SK-N-MC (cell line): ENCODE measurements around the gene CRY1.

Experiments
- DNase-seq: peaks from one replicate; pipeline ENCODE4 v3.0.0-alpha.2; 2011; ENCODE audit warnings: low read depth, low spot score
- H3K27ac ChIP-seq: fragments of 200-600 bp; sonication (generic); 2 replicates; pipeline ENCODE4 v1.5.1; 2016; ENCODE audit warnings: mixed run types
- H3K36me3 ChIP-seq: fragments of 200-600 bp; sonication (generic); 2 replicates; pipeline ENCODE4 v1.6.1; 2017; ENCODE audit warnings: antibody characterized with exemption, low read length, mixed read lengths; ENCODE audit not compliant: insufficient read depth
- H3K4me3 ChIP-seq: fragments of 200-600 bp; sonication (generic); 2 replicates; pipeline ENCODE4 v1.5.1; 2016
- H3K9ac ChIP-seq: fragments of 200-600 bp; sonication (generic); 2 replicates; pipeline ENCODE4 v1.8.0; 2017; ENCODE audit warnings: mixed run types, mixed read lengths; ENCODE audit not compliant: insufficient read length
- H3K9me3 ChIP-seq: fragments of 200-600 bp; sonication (generic); 2 replicates; pipeline ENCODE4 v1.6.1; 2017; ENCODE audit warnings: low read depth, mild to moderate bottlenecking, antibody characterized with exemption, low read length, moderate library complexity, mixed read lengths
- EZH2 ChIP-seq: fragments of 200-600 bp; sonication (generic); IDR thresholded peaks from one replicate; pipeline ENCODE4 v1.6.1; 2017; ENCODE audit warnings: antibody characterized with exemption
- FOXP2 ChIP-seq: optimal IDR thresholded peaks from 2 replicates; pipeline ENCODE3; 2011; ENCODE audit warnings: mild to moderate bottlenecking, moderate library complexity; ENCODE audit not compliant: insufficient read depth; ENCODE audit errors: extremely low read length, control extremely low read depth
- POLR2AphosphoS5 ChIP-seq: IDR thresholded peaks from 2 replicates; pipeline ENCODE4 v1.6.1; 2012; ENCODE audit warnings: mild to moderate bottlenecking, low read depth, low read length, borderline replicate concordance

The CRY1 gene

GRCh38 chr12:107093417-107094182 lies at the start of gene CRY1:
Gene CRY1, minus strand, starts transcription at chr12:107093549. Its CDS starts 588 bp downstream, at chr12:107092961.
- Histone ChIP-seq H3K4me3 (peak within 1 kb of the TSS; percentile 99), H3K9ac (peak within 1 kb of the TSS; percentile 94), H3K36me3 (no peaks in the 10 kb centered on the region), H3K9me3 (no peaks in the 10 kb centered on the region), H3K27ac (peak within 1 kb of the TSS; percentile 89)
- peak; percentile 64 for DNase-seq
- TF ChIP-seq FOXP2 (peak; percentile 14), POLR2AphosphoS5 (peak; percentile 64), EZH2 (no peak)

GRCh38 chr12:107139787-107140186 lies 46.4 kb upstream of the CRY1 start:
- Histone ChIP-seq H3K36me3 (no peaks in the 10 kb centered on the region), H3K4me3 (no peak overlapping the region), H3K9ac (no peak overlapping the region), H3K9me3 (no peaks in the 10 kb centered on the region), H3K27ac (no peak overlapping the region)
- DNase-seq = no peak
- TF ChIP-seq EZH2 = no peak
- TF ChIP-seq POLR2AphosphoS5 = no peak
- TF ChIP-seq FOXP2 = no peak

- Histone ChIP-seq H3K4me3 (no peak overlapping the region), H3K9ac (no peak overlapping the region), H3K9me3 (no peaks in the 10 kb centered on the region), H3K27ac (no peak overlapping the region), H3K36me3 (no peaks in the 10 kb centered on the region)
- no peak for DNase-seq
- TF ChIP-seq POLR2AphosphoS5 (no peak), EZH2 (no peak), FOXP2 (no peak)
Measured at GRCh38 chr12:107138990-107139389, 45.6 kb upstream of the CRY1 start.

- H3K4me3 ChIP-seq = no peak overlapping the region
- no peaks in the 10 kb centered on the region for H3K9me3 ChIP-seq
- TF ChIP-seq EZH2 (no peak), FOXP2 (no peak), POLR2AphosphoS5 (no peak)
- no peak overlapping the region for H3K27ac ChIP-seq
- H3K9ac ChIP-seq = no peak overlapping the region
- no peak for DNase-seq
- H3K36me3 ChIP-seq = no peaks in the 10 kb centered on the region
Measured at GRCh38 chr12:107135177-107135576, 41.8 kb upstream of the CRY1 start.

- Histone ChIP-seq H3K4me3 (no peak overlapping the region), H3K36me3 (no peaks in the 10 kb centered on the region), H3K27ac (no peak overlapping the region), H3K9ac (no peak overlapping the region), H3K9me3 (no peaks in the 10 kb centered on the region)
- TF ChIP-seq POLR2AphosphoS5 (no peak), EZH2 (no peak), FOXP2 (no peak)
- DNase-seq = no peak
Measured at GRCh38 chr12:107134558-107134957, 41.2 kb upstream of the CRY1 start.

- Histone ChIP-seq H3K36me3 (no peaks in the 10 kb centered on the region), H3K27ac (no peak overlapping the region), H3K9ac (no peak overlapping the region), H3K9me3 (no peaks in the 10 kb centered on the region), H3K4me3 (no peak overlapping the region)
- TF ChIP-seq POLR2AphosphoS5 (no peak), FOXP2 (no peak), EZH2 (no peak)
- DNase-seq = no peak
Measured at GRCh38 chr12:107133462-107133861, 40.1 kb upstream of the CRY1 start.

GRCh38 chr12:107131832-107132616 lies 38.7 kb upstream of the CRY1 start:
- no peak for TF ChIP-seq FOXP2
- no peak for TF ChIP-seq POLR2AphosphoS5
- TF ChIP-seq EZH2 = no peak
- Histone ChIP-seq H3K27ac (no peak overlapping the region), H3K9me3 (no peaks in the 10 kb centered on the region), H3K4me3 (no peak overlapping the region), H3K36me3 (no peaks in the 10 kb centered on the region), H3K9ac (no peak overlapping the region)
- peak; percentile 24 for DNase-seq

GRCh38 chr12:107130830-107131611 lies 37.7 kb upstream of the CRY1 start:
- no peak for TF ChIP-seq FOXP2
- no peak for TF ChIP-seq POLR2AphosphoS5
- no peak for TF ChIP-seq EZH2
- Histone ChIP-seq H3K36me3 (no peaks in the 10 kb centered on the region), H3K4me3 (no peak overlapping the region), H3K27ac (no peak overlapping the region), H3K9ac (no peak overlapping the region), H3K9me3 (no peaks in the 10 kb centered on the region)
- DNase-seq = no peak
